ENCODE measurements around the gene TBC1D8.
A peak's percentile ranks its signal among the peaks of the same experiment; 100 is the strongest.

The TBC1D8 gene

GRCh38 chr2:101048756-101049155 is 102.4 kb downstream of the TBC1D8 start:
- TF ChIP-seq, protein P1, sequence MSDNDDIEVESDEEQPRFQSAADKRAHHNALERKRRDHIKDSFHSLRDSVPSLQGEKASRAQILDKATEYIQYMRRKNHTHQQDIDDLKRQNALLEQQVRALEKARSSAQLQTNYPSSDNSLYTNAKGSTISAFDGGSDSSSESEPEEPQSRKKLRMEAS (IDR thresholded peaks at IDR 0.05; ENCODE audit: low read depth, low read length), result no peak
- no peak for TF ChIP-seq MYC (IDR thresholded peaks at IDR 0.05; ENCODE audit: low read depth, low read length)
- no peak for TF ChIP-seq POLR2A (IDR thresholded peaks at IDR 0.05; ENCODE audit: extremely low read depth, insufficient read length)
- TF ChIP-seq, protein P2, sequence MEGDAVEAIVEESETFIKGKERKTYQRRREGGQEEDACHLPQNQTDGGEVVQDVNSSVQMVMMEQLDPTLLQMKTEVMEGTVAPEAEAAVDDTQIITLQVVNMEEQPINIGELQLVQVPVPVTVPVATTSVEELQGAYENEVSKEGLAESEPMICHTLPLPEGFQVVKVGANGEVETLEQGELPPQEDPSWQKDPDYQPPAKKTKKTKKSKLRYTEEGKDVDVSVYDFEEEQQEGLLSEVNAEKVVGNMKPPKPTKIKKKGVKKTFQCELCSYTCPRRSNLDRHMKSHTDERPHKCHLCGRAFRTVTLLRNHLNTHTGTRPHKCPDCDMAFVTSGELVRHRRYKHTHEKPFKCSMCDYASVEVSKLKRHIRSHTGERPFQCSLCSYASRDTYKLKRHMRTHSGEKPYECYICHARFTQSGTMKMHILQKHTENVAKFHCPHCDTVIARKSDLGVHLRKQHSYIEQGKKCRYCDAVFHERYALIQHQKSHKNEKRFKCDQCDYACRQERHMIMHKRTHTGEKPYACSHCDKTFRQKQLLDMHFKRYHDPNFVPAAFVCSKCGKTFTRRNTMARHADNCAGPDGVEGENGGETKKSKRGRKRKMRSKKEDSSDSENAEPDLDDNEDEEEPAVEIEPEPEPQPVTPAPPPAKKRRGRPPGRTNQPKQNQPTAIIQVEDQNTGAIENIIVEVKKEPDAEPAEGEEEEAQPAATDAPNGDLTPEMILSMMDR (IDR thresholded peaks at IDR 0.05; ENCODE audit: low read depth, low read length), result no peak
- no peak for DNase-seq (ENCODE audit: low read depth)
- no peak overlapping the region for H3K4me3 ChIP-seq (ENCODE audit: low read depth, low read length)

GRCh38 chr2:101047774-101048173 is 103.4 kb downstream of the TBC1D8 start:
- TF ChIP-seq, protein P2 (IDR thresholded peaks at IDR 0.05; ENCODE audit: low read depth, low read length), result no peak
- TF ChIP-seq POLR2A (IDR thresholded peaks at IDR 0.05; ENCODE audit: extremely low read depth, insufficient read length) (no peak), MYC (IDR thresholded peaks at IDR 0.05; ENCODE audit: low read depth, low read length) (no peak)
- TF ChIP-seq, protein P1 (IDR thresholded peaks at IDR 0.05; ENCODE audit: low read depth, low read length), result no peak
- DNase-seq (ENCODE audit: low read depth), result no peak
- H3K4me3 ChIP-seq (ENCODE audit: low read depth, low read length), result no peak overlapping the region

GRCh38 chr2:101047075-101047766 is 104.0 kb downstream of the TBC1D8 start:
- no peak overlapping the region for H3K4me3 ChIP-seq (ENCODE audit: low read depth, low read length)
- no peak for TF ChIP-seq POLR2A (IDR thresholded peaks at IDR 0.05; ENCODE audit: extremely low read depth, insufficient read length)
- TF ChIP-seq MYC (IDR thresholded peaks at IDR 0.05; ENCODE audit: low read depth, low read length), result no peak
- TF ChIP-seq, protein P2 (IDR thresholded peaks at IDR 0.05; ENCODE audit: low read depth, low read length), result no peak
- TF ChIP-seq, protein P1 (IDR thresholded peaks at IDR 0.05; ENCODE audit: low read depth, low read length), result no peak
- DNase-seq (ENCODE audit: low read depth), result no peak

DNA sequence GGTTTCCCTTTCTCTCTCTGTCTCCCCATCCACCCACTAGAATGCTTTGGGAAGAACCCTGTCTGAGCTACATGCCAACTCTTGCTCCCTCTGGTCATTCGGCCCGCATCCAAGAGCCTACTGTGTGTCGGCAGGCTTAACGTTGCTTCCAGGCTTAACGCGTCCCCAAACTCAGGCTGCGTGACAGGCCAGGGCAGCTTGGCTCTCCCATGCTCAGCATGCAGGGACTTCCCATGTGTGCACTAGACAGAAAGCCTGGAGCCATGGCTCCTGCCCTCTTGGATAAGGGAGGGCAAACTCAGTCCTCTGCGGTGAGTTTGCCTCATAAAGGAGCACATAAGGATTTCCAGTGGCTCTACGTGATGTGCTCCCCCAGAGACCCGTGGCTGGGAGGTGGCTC is 105.9 kb downstream of the TBC1D8 start:
- DNase-seq (ENCODE audit: low read depth), result no peak
- H3K4me3 ChIP-seq (ENCODE audit: low read depth, low read length), result no peak overlapping the region
- TF ChIP-seq MYC (IDR thresholded peaks at IDR 0.05; ENCODE audit: low read depth, low read length) (no peak), POLR2A (IDR thresholded peaks at IDR 0.05; ENCODE audit: extremely low read depth, insufficient read length) (no peak)
- TF ChIP-seq, protein P2 (IDR thresholded peaks at IDR 0.05; ENCODE audit: low read depth, low read length), result no peak
- TF ChIP-seq, protein P1 (IDR thresholded peaks at IDR 0.05; ENCODE audit: low read depth, low read length), result no peak

- TF ChIP-seq, protein P1 (IDR thresholded peaks at IDR 0.05; ENCODE audit: low read depth, low read length), result no peak; the same call in 1 of the 2 replicates
- no peak for TF ChIP-seq MYC (IDR thresholded peaks at IDR 0.05; ENCODE audit: low read depth, low read length)
- TF ChIP-seq, protein P2 (IDR thresholded peaks at IDR 0.05; ENCODE audit: low read depth, low read length), result no peak
- DNase-seq (ENCODE audit: low read depth), result peak; percentile 85
- no peak overlapping the region for H3K4me3 ChIP-seq (ENCODE audit: low read depth, low read length)
These were observed 109.8 kb downstream of the TBC1D8 start for GRCh38 chr2:101041413-101041812.

All from NB4 (cell line).